Activated naive CD4-positive, alpha-beta T cell (primary cell): ENCODE data around the gene FAM53A.

Source experiments
- DNase-seq, 4 experiments: peaks; one replicate each; lab custom pipeline; 2025; lab: John Stamatoyannopoulos, UW

Gene FAM53A

GRCh38 chr4:1603413-1604135, 80.5 kb downstream of the FAM53A start:
- no peak for DNase-seq

GRCh38 chr4:1602655-1603412, 81.3 kb downstream of the FAM53A start:
- no peak for DNase-seq

GRCh38 chr4:1601852-1602654, 82.1 kb downstream of the FAM53A start:
- DNase-seq = no peak

GRCh38 chr4:1601533-1601835, 82.6 kb downstream of the FAM53A start:
- no peak for DNase-seq

- DNase-seq = no peak
Measured at GRCh38 chr4:1600811-1601532, 83.1 kb downstream of the FAM53A start.

- no peak for DNase-seq
Measured at GRCh38 chr4:1600211-1600780, 83.8 kb downstream of the FAM53A start.

GRCh38 chr4:1599491-1600210, 84.5 kb downstream of the FAM53A start:
- no peak for DNase-seq

- no peak for DNase-seq
Measured at GRCh38 chr4:1599026-1599481, 85.1 kb downstream of the FAM53A start.

GRCh38 chr4:1598206-1599025, 85.7 kb downstream of the FAM53A start:
- DNase-seq = no peak

- no peak for DNase-seq
Measured at GRCh38 chr4:1597021-1597931, 86.8 kb downstream of the FAM53A start.

- DNase-seq = no peak
Measured at GRCh38 chr4:1596393-1596792, 87.7 kb downstream of the FAM53A start.

- no peak for DNase-seq
Measured at GRCh38 chr4:1595789-1596325, 88.3 kb downstream of the FAM53A start.

GRCh38 chr4:1594871-1595788, 89.0 kb downstream of the FAM53A start:
- no peak for DNase-seq

- DNase-seq = no peak
Measured at GRCh38 chr4:1593881-1594345, 90.2 kb downstream of the FAM53A start.

GRCh38 chr4:1593458-1593857, 90.7 kb downstream of the FAM53A start:
- no peak for DNase-seq

GRCh38 chr4:1592709-1593417, 91.2 kb downstream of the FAM53A start:
- no peak for DNase-seq
